ENCODE measurements around the gene TMEM161A.

GRCh38 chr19:19171821-19172532 is 33.7 kb upstream of the TMEM161A start:
- TF ChIP-seq POLR2AphosphoS5 (IDR thresholded peaks at IDR 0.05) (no peak), CTCF (IDR thresholded peaks at IDR 0.05) (no peak), EP300 (IDR thresholded peaks at IDR 0.05) (no peak)
